HEK293 (cell line): ENCODE measurements around the gene ZP3.

Experiments
- ATF2 ChIP-seq: fragments of 450-650 bp; formaldehyde crosslinking; IDR thresholded peaks from 2 replicates; pipeline ENCODE4 v1.5.1; 2016; ENCODE audit warnings: missing biosample characterization, missing genetic modification characterization, low read depth
- HOXD13 ChIP-seq: sonication (generic); formaldehyde crosslinking; IDR thresholded peaks from 2 replicates; pipeline ENCODE4 v1.8.0; 2022; ENCODE audit warnings: missing genetic modification reagents, borderline replicate concordance
- KLF9 ChIP-seq: fragments of 450-650 bp; formaldehyde crosslinking; IDR thresholded peaks from 2 replicates; pipeline ENCODE4 v1.5.1; 2016; ENCODE audit warnings: missing biosample characterization, missing genetic modification characterization, low read depth
- MZF1 ChIP-seq: fragments of 450-650 bp; formaldehyde crosslinking; IDR thresholded peaks from 2 replicates; pipeline ENCODE4 v1.5.1; 2017; ENCODE audit warnings: missing biosample characterization, missing genetic modification characterization, borderline replicate concordance
- PRDM1 ChIP-seq: fragments of 450-650 bp; formaldehyde crosslinking; IDR thresholded peaks from 2 replicates; pipeline ENCODE4; 2016; ENCODE audit warnings: missing biosample characterization, missing genetic modification characterization
- PRDM6 ChIP-seq: fragments of 450-650 bp; formaldehyde crosslinking; IDR thresholded peaks from 2 replicates; pipeline ENCODE4 v1.5.1; 2017; ENCODE audit warnings: missing biosample characterization, missing genetic modification characterization
- SALL2 ChIP-seq: fragments of 450-650 bp; formaldehyde crosslinking; IDR thresholded peaks from 2 replicates; pipeline ENCODE4 v1.5.0; 2017; ENCODE audit warnings: missing biosample characterization, mild to moderate bottlenecking, missing genetic modification characterization, borderline replicate concordance
- TSHZ1 ChIP-seq: fragments of 450-650 bp; formaldehyde crosslinking; IDR thresholded peaks from 2 replicates; pipeline ENCODE4 v1.5.1; 2016; ENCODE audit warnings: missing biosample characterization, missing genetic modification characterization, borderline replicate concordance
- YY2 ChIP-seq: fragments of 450-650 bp; formaldehyde crosslinking; IDR thresholded peaks from 2 replicates; pipeline ENCODE4 v1.5.1; 2016; ENCODE audit warnings: missing biosample characterization, missing genetic modification characterization
- ZBTB49 ChIP-seq: fragments of 450-650 bp; formaldehyde crosslinking; IDR thresholded peaks from 2 replicates; pipeline ENCODE4 v1.5.1; 2016; ENCODE audit warnings: missing biosample characterization, missing genetic modification characterization, low read depth
- ZNF112 ChIP-seq: fragments of 450-650 bp; formaldehyde crosslinking; IDR thresholded peaks from 2 replicates; pipeline ENCODE4 v1.5.0; 2017; ENCODE audit warnings: missing biosample characterization, missing genetic modification characterization
- ZNF155 ChIP-seq: fragments of 450-650 bp; formaldehyde crosslinking; IDR thresholded peaks from 2 replicates; pipeline ENCODE4 v1.5.1; 2016; ENCODE audit warnings: missing biosample characterization, missing genetic modification characterization
- ZNF16 ChIP-seq: fragments of 450-650 bp; formaldehyde crosslinking; IDR thresholded peaks from 2 replicates; pipeline ENCODE4 v1.5.1; 2016; ENCODE audit warnings: low read depth, missing biosample characterization, missing genetic modification characterization
- ZNF169 ChIP-seq: fragments of 450-650 bp; formaldehyde crosslinking; IDR thresholded peaks from 2 replicates; pipeline ENCODE4 v1.5.1; 2016; ENCODE audit warnings: missing biosample characterization, missing genetic modification characterization
- ZNF239 ChIP-seq: fragments of 450-650 bp; formaldehyde crosslinking; IDR thresholded peaks from 2 replicates; pipeline ENCODE4 v1.5.1; 2016; ENCODE audit warnings: missing biosample characterization, missing genetic modification characterization
- ZNF37A ChIP-seq: fragments of 450-650 bp; IDR thresholded peaks from 2 replicates; pipeline ENCODE4 v1.5.1; 2018; ENCODE audit warnings: missing biosample characterization, missing genetic modification characterization
- ZNF473 ChIP-seq: fragments of 450-650 bp; formaldehyde crosslinking; IDR thresholded peaks from 2 replicates; pipeline ENCODE4 v1.5.1; 2017; ENCODE audit warnings: missing biosample characterization, missing genetic modification characterization
- ZNF501 ChIP-seq: fragments of 450-650 bp; formaldehyde crosslinking; IDR thresholded peaks from 2 replicates; pipeline ENCODE4 v1.5.1; 2016; ENCODE audit warnings: missing biosample characterization, missing genetic modification characterization
- ZNF510 ChIP-seq: fragments of 450-650 bp; formaldehyde crosslinking; IDR thresholded peaks from 2 replicates; pipeline ENCODE4 v1.5.1; 2018; ENCODE audit warnings: mild to moderate bottlenecking, missing genetic modification characterization, missing biosample characterization; ENCODE audit not compliant: insufficient replicate concordance
- ZNF514 ChIP-seq: fragments of 450-650 bp; formaldehyde crosslinking; IDR thresholded peaks from 2 replicates; pipeline ENCODE4 v1.5.1; 2016; ENCODE audit warnings: missing biosample characterization, missing genetic modification characterization
- ZNF530 ChIP-seq: fragments of 450-650 bp; formaldehyde crosslinking; IDR thresholded peaks from 2 replicates; pipeline ENCODE4 v1.5.1; 2016; ENCODE audit warnings: low read depth, missing biosample characterization, missing genetic modification characterization
- ZNF639 ChIP-seq: fragments of 450-650 bp; formaldehyde crosslinking; IDR thresholded peaks from 2 replicates; pipeline ENCODE4 v1.5.1; 2016; ENCODE audit warnings: missing biosample characterization, missing genetic modification characterization
- ZNF654 ChIP-seq: fragments of 450-650 bp; formaldehyde crosslinking; IDR thresholded peaks from 2 replicates; pipeline ENCODE4 v1.5.1; 2016; ENCODE audit warnings: low read depth, missing biosample characterization, missing genetic modification characterization
- ZNF664 ChIP-seq: fragments of 450-650 bp; formaldehyde crosslinking; IDR thresholded peaks from 2 replicates; pipeline ENCODE4 v1.5.1; 2016; ENCODE audit warnings: missing biosample characterization, missing genetic modification characterization
- ZNF677 ChIP-seq: fragments of 450-650 bp; IDR thresholded peaks from 2 replicates; pipeline ENCODE4 v1.5.0; 2018; ENCODE audit warnings: missing biosample characterization, mild to moderate bottlenecking, missing genetic modification characterization, moderate library complexity
- ZNF692 ChIP-seq: fragments of 450-650 bp; formaldehyde crosslinking; IDR thresholded peaks from 2 replicates; pipeline ENCODE4 v1.5.1; 2016; ENCODE audit warnings: missing biosample characterization, missing genetic modification characterization
- ZNF837 ChIP-seq: fragments of 450-650 bp; formaldehyde crosslinking; IDR thresholded peaks from 2 replicates; pipeline ENCODE4 v1.5.1; 2016; ENCODE audit warnings: missing biosample characterization, missing genetic modification characterization
- ZSCAN23 ChIP-seq: fragments of 450-650 bp; formaldehyde crosslinking; IDR thresholded peaks from 2 replicates; pipeline ENCODE4 v1.5.1; 2016; ENCODE audit warnings: missing biosample characterization, missing genetic modification characterization

ZP3 gene

GRCh38 chr7:76393116-76394031 lies 31.4 kb upstream of the ZP3 start (continued):
- no peak for TF ChIP-seq ZNF169 (tag by site-specific recombination)
- no peak for TF ChIP-seq SALL2 (tag by site-specific recombination)
- TF ChIP-seq HOXD13 (CRISPR knock-in tag), result no peak
- no peak for TF ChIP-seq ZNF473
- TF ChIP-seq ZNF501, result no peak
- no peak for TF ChIP-seq ZNF112 (tag by site-specific recombination)
- TF ChIP-seq PRDM6, result no peak
- no peak for TF ChIP-seq PRDM1
- no peak for TF ChIP-seq ZNF664 (tag by site-specific recombination)
- TF ChIP-seq ZNF837 (tag by site-specific recombination), result no peak
- TF ChIP-seq KLF9, result peak; percentile 78
- TF ChIP-seq ZNF155 (tag by site-specific recombination), result no peak
- no peak for TF ChIP-seq ZSCAN23 (tag by site-specific recombination)
- TF ChIP-seq ZNF239 (tag by site-specific recombination), result no peak
- TF ChIP-seq ZBTB49, result no peak
- no peak for TF ChIP-seq ZNF677 (tag by site-specific recombination)
- TF ChIP-seq ZNF37A (tag by site-specific recombination), result no peak
- TF ChIP-seq YY2 (tag by site-specific recombination), result no peak
- TF ChIP-seq TSHZ1 (tag by site-specific recombination), result no peak
- 0 out of 2 replicates have a peak, but pooled peaks have one; percentile 26 for TF ChIP-seq ZNF692 (tag by site-specific recombination)
- no peak for TF ChIP-seq ZNF16 (tag by site-specific recombination)
- TF ChIP-seq ZNF654 (tag by site-specific recombination), result no peak
- TF ChIP-seq ZNF530 (tag by site-specific recombination), result no peak
- no peak for TF ChIP-seq MZF1 (tag by site-specific recombination)
- no peak for TF ChIP-seq ZNF514 (tag by site-specific recombination)
- TF ChIP-seq ZNF639 (tag by site-specific recombination), result no peak
- TF ChIP-seq ATF2 (tag by site-specific recombination), result no peak
- no peak for TF ChIP-seq ZNF510 (tag by site-specific recombination)
